ENCODE results near the gene ZMIZ2. TPM values are rescaled to one million over a fixed set of nuclear protein-coding genes. Genes with fewer than 3 reads are reported as not detected.

ZMIZ2 gene
- total and polyA plus RNA-seq, 2 of the 8 experiments (the other 6 are each of a cell fraction or from before 2014, with no cell fraction given) = 24.4 to 66.4 TPM

GRCh38 chr7:44738876-44739665 is 9.6 kb upstream of the ZMIZ2 start:
- Histone ChIP-seq H2BK12ac (ENCODE audit: low read depth, low read length) (no peak overlapping the region), H3K56ac (replicated peaks; ENCODE audit: insufficient read length, low read depth, low read length) (no peak overlapping the region), H3K14ac (ENCODE audit: insufficient read length) (no peak overlapping the region), H4K5ac (ENCODE audit: insufficient read length, low read depth, low read length) (no peak overlapping the region), H4K20me1 (replicated peaks in 1 of 2; ENCODE audit: control insufficient read depth in 1 of 2, insufficient read depth in 2 of 2, low read length in 2 of 2) (no peaks in the 10 kb centered on the region), H2BK5ac (ENCODE audit: low read depth, low read length) (no peak overlapping the region), H3K23ac (ENCODE audit: insufficient read length) (no peak overlapping the region), H3K4me1 (replicated peaks in 1 of 4; ENCODE audit: control insufficient read depth in 3 of 4, insufficient read depth in 4 of 4, low read length in 3 of 4) (no peaks in the 10 kb centered on the region; a peak in 1 of 7 replicates), H3K4me2 (ENCODE audit: insufficient read depth in 1 of 2, low read depth in 2 of 2, low read length in 2 of 2) (no peak overlapping the region), H3K27ac (ENCODE audit: low read depth, low read length) (no peak overlapping the region), H2AK5ac (ENCODE audit: low read depth, low read length) (no peak overlapping the region), H3K9ac (replicated peaks in 1 of 4; ENCODE audit: extremely low read depth in 1 of 4, low read depth in 3 of 4, low read length in 3 of 4) (no peak overlapping the region), H2BK15ac (ENCODE audit: low read length) (no peak overlapping the region), H2BK20ac (ENCODE audit: low read length) (no peak overlapping the region), H3K18ac (ENCODE audit: extremely low read depth, low read length) (no peak overlapping the region), H3K23me2 (ENCODE audit: low read depth, low read length) (no peaks in the 10 kb centered on the region), H3K4me3 (ENCODE audit: extremely low read depth in 1 of 4, insufficient read depth in 2 of 4, low read depth in 3 of 4, low read length in 4 of 4) (no peak overlapping the region), H3K27me3 (replicated peaks in 1 of 4; ENCODE audit: control insufficient read depth in 3 of 4, extremely low read depth in 1 of 4, insufficient read depth in 3 of 4, low read length in 3 of 4) (no peaks in the 10 kb centered on the region), H3K4ac (replicated peaks; ENCODE audit: insufficient read length, low read depth, low read length) (no peak overlapping the region), H2BK120ac (replicated peaks; ENCODE audit: low read depth, low read length) (no peak overlapping the region), H4K91ac (replicated peaks; ENCODE audit: insufficient read length, low read length) (no peak overlapping the region), H4K8ac (ENCODE audit: extremely low read depth, insufficient read depth, low read length) (no peak overlapping the region), H3K79me1 (ENCODE audit: low read depth, low read length) (no peaks in the 10 kb centered on the region), H3K79me2 (ENCODE audit: control insufficient read depth in 1 of 2, insufficient read depth in 2 of 2, low read length in 2 of 2) (no peaks in the 10 kb centered on the region), H3K9me3 (ENCODE audit: insufficient read depth in 2 of 2, low read depth in 1 of 2, low read length in 1 of 2) (no peaks in the 10 kb centered on the region), H3K36me3 (ENCODE audit: control insufficient read depth in 2 of 4, insufficient read depth in 4 of 4, low read length in 3 of 4) (no peaks in the 10 kb centered on the region), H2AFZ (ENCODE audit: low read length) (no peak overlapping the region)
- CTCF ChIA-PET (ENCODE audit: partially characterized antibody) = interaction anchor here (0.6 to 1.2 kb wide), 2 partner anchors 9 to 21 kb away, joined by 3 read pairs; no protein-coding TSS in a partner anchor
- 90% methylated on average over 22 of the region's 23 CpGs; no CpG with 5 or more reads in 1 of the 2 experiments for WGBS, 2 experiments (ENCODE audit: extremely low coverage in 1 of 2, insufficient coverage in 1 of 2, insufficient read length in 1 of 2, insufficient replicate concordance in 2 of 2, low coverage in 1 of 2, low lambda C conversion rate in 2 of 2, missing lambda C conversion rate in 1 of 2)
- DNase-seq (ENCODE audit: low read depth in 1 of 2, low spot score in 2 of 2) (no peak), FAIRE-seq (no peak)
- POLR2A ChIA-PET (ENCODE audit: partially characterized antibody) = interaction anchor here (0.7 to 2.1 kb wide), 3 partner anchors 9 to 204 kb away, joined by 3 to 8 read pairs (median 3); partner anchors contain the start of gene ZMIZ2
- TF ChIP-seq PHF8 (conservative IDR thresholded peaks at IDR 0.05; ENCODE audit: low read depth, low read length) (no peak), CTCF (IDR thresholded peaks at IDR 0.05; ENCODE audit: control extremely low read depth in 1 of 3, insufficient read depth in 1 of 3, low read depth in 1 of 3, low read length in 3 of 3) (no peak), RAD21 (IDR thresholded peaks at IDR 0.05 in 1 of 2, conservative IDR thresholded peaks at IDR 0.05 in 1 of 2; ENCODE audit: low read depth in 2 of 2, low read length in 2 of 2) (no peak)
- TF ChIP-seq, protein P1, sequence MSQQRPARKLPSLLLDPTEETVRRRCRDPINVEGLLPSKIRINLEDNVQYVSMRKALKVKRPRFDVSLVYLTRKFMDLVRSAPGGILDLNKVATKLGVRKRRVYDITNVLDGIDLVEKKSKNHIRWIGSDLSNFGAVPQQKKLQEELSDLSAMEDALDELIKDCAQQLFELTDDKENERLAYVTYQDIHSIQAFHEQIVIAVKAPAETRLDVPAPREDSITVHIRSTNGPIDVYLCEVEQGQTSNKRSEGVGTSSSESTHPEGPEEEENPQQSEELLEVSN (IDR thresholded peaks at IDR 0.05) = no peak

Measured in H1 (cell line).